ENCODE measurements around the gene S100A3.
"Not testable (repeated sequence)": the region's sequence is repeated elsewhere in the genome, so short reads cannot be mapped to it uniquely, and the experiment has no call there.

The S100A3 gene, protein sequence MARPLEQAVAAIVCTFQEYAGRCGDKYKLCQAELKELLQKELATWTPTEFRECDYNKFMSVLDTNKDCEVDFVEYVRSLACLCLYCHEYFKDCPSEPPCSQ

DNA sequence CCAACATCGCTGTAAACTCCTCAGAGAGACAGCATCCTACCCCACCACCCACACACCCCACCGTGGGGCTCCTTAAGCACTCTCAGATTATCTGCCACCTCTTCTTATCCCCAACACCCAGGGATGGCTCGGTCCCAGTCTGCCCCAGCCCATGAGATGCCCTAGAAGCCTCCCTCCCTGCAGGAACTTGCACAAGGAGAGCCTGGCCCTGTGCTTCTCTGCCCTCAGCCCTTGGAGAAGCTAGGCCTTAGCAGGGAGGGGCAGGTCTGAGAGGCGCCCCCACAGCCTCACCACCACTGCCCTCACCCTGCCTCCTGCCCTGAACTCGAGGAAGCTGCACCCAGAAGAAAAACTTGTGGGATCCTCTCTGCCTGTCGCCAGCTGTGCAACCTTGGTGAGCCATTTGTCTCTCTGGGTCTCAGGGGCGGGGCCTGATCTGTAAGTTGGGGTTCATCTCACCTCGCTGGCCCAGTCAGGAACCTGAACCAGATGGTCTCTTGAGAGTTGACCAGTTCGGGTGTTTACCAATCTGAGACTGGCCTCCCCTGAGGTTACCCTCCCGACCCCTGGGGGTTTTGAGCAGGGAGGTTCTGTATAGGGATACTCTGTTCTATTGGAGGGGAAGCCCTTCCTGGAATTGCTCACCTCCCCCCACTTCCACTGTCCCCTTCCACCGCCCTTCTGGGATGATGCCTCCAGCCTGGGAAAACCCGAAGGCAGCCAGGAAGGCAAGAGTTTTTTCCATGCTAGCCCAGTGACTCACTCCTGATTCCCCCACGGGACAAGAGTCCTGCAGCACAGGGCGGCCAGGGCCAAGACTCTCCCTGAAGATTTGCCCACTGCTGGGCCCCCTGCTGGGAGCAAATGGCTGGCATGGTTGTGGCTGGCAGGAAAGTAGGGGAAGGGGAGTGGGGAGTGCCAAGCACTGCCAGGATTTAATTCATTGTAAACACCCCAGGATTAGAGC lies at the start of gene S100A3:
S100A3 (minus strand) TSS at position 537 of the 967 bp plus-strand sequence. CDS start 773 bp downstream, outside the sequence.
- peak; percentile 82 for DNase-seq (ENCODE audit: low spot score)

DNA sequence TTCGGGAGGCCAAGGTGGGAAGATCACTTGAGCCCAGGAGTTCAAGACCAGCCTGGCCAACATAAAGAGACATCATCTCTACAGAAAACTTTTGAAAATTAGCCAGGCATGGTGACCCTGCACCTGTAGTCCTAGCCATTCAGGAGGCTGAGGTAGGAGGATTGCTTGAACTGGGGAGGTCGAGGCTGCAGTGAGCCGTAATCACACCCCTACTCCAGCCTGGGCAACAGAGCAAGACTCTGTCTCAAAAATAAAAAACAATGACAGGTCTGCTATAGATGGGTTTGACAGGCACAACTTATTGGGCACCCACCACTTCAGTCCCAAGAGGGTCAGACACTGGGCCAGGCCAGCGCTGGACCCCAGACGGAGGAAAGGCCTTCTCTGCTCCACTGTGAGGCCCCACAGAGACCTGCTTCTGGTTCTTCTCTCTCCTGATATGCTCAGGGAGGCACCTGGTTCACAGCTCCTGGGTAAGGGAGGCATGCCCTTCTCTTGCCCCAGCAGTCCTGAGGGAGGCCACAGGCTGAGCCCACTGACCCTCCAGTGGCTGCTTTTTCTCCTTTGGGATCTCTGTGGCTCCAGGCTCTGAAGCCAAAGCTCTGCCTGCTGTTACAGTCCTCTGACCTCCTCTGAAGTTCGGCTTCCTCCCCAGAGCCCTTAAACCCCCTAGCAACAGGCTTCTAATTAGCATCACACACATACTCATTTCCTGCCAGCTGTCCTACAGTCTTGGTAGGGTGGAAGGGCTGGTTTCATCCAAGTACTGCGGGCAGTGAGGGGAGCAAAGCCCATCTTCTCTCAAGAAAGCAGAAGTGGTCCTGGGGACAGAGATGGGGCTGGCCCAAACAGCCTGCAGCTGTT lies 49.5 kb upstream of the S100A3 start:
- no peak for DNase-seq (ENCODE audit: low spot score)

DNA sequence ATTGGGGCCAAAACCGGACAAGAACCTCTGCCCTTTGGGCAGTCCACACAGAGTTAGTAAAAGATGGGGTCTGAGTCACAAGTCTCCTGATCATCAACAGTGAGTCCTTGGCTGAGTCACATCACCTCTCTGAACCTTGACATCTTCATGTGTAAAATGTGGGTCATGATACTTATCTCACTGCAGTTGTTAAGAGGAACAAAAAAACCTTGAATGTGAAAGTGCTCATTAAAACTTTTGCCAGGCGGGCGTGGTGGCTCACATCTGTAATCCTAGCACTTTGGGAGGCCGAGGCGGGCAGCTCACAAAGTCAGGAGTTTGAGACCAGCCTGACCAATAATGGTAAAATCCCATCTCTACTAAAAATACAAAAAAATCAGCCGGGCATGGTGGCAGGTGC lies 48.1 kb upstream of the S100A3 start:
- peak; percentile 65 for DNase-seq (ENCODE audit: low spot score)

DNA sequence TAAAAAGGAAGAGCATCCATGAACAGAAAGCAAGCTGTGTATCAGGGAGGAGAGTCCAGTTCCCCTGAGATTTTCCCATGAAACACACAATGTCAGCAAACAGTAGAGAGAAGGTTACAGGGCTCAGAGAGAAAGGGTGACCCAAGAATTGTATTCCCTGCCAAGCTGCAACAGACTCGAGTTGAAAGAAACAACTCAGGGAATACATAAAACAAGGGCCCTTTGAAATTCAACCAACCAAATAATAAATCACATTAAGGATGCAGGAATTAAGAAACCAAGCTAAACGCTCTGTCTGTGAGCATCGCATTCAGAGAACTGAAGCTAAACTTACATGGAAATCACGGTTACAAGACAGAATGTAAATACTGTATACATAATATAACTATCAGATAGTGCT lies 43.7 kb upstream of the S100A3 start:
- no peak for DNase-seq (ENCODE audit: low spot score)

DNA sequence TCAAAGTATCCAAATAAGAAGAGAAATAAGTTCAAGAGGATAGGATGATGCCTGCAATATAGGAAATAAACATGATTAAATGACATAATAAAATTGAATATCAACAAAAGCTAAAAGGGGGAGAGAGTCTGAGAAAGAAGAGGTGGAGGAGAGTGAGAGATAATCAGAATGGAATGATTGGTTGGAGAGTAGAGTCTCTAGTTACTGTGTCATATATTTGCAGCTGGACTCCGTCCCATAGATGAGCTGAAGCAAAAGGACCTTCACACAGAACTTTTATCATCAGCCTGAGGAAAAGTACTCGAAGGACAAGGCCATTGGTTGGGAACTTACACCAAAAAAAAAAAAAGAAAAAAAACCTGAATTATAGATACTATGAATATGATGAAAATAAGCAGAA lies 39.4 kb upstream of the S100A3 start:
- DNase-seq (ENCODE audit: low spot score): no peak

DNA sequence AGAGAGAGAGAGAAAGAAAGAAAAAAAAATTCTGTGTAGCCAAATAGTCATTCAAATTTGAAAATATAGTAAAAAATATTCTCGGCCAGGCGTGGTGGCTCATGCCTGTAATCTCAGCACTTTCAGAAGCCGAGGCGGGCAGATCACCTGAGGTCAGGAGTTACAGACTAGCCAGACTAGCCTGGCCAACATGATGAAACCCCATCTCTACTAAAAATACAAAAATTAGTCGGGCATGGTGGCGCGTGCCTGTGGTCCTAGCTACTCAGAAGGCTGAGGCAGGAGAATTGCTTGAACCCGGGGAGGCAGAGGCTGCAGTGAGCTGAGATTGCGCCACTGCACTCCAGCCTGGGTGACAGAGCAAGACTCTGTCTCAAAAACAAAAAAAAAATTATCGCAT lies 39.0 kb upstream of the S100A3 start:
- DNase-seq (ENCODE audit: low spot score): not testable (repeated sequence)

DNA sequence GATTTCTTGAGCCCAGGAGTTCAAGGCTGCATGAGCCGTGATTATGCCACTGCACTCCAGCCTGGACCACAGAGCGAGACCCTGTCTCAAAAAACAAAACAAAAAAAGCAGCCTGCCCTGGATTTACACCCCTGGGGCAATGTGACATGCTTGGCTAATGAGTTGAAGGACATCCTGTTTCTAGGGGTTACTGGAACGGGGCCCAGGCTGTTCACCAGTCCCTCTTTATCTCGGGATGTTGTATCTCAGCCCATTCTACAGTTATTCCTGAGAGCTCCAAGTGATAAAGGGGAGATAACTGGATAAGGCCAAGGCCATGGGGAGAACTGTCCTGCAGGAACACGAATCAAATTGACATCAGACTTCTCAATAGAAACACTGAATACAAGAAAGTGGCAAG lies 38.3 kb upstream of the S100A3 start:
- no peak for DNase-seq (ENCODE audit: low spot score)

DNA sequence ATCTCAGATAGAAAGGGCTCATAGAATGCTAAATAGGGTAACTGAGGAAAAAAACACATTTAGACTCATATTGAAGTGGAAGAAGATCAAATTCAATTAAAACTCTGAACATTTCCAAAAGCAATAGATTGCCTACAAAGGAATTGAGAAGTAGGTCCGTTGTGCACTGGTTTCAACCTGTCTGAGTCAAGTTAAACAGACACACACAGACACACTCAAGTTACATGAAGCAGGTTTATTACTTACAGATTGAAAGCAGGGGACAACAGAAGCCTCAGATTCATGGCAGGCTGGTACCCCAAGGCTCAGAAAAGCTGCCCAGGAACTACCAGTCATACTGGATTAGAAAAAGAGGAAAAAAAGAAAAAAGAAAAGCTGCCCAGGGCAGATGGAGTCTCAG lies 37.3 kb upstream of the S100A3 start:
- no peak for DNase-seq (ENCODE audit: low spot score)

DNA sequence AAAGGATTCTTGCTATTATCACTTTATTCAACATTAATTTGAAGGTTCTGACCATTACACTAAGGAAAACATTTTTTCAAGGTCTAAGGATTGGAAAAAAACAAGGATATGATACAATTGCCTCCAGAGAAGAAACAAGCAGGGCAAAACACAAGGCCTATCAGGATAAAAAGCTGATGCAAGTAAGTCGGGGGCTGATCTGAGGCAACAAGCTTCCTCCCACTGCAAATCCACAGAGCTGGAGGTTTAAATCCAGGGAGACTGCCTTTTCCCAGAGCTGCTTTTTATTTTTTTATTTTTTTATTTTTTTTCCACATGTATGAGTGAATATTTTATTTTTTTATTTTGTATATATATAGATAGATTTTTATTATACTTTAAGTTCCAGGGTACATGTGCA lies 35.9 kb upstream of the S100A3 start:
- no peak for DNase-seq (ENCODE audit: low spot score)

DNA sequence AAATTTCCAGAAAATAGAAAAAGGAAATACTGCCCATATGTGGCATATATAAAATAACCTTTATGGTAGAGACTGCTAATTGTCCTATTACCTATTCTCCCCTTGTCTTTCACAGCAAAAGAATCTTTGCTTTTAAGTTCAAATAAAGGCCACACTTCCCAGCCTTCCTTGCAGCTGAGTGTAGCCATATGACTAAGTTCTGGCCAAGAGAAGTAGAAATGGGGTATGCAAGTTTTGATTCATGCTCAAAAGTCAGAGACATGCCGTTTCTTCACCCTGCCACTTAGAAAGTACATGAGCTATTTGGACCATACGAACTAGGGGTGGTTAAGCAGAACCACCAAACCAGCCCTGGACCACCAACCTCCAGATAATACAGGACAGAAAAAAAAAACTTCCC lies 34.9 kb upstream of the S100A3 start:
- no peak for DNase-seq (ENCODE audit: low spot score)

DNA sequence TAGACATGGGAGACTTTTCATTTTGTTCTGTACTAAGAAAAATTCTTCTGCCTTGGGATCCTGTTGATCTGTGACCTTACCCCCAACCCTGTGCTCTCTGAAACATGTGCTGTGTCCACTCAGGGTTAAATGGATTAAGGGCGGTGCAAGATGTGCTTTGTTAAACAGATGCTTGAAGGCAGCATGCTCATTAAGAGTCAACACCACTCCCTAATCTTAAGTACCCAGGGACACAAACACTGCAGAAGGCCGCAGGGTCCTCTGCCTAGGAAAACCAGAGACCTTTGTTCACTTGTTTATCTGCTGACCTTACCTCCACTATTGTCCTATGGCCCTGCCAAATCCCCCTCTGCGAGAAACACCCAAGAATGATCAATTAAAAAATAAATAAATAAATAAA lies 34.5 kb upstream of the S100A3 start:
- not testable (repeated sequence) for DNase-seq (ENCODE audit: low spot score)

DNA sequence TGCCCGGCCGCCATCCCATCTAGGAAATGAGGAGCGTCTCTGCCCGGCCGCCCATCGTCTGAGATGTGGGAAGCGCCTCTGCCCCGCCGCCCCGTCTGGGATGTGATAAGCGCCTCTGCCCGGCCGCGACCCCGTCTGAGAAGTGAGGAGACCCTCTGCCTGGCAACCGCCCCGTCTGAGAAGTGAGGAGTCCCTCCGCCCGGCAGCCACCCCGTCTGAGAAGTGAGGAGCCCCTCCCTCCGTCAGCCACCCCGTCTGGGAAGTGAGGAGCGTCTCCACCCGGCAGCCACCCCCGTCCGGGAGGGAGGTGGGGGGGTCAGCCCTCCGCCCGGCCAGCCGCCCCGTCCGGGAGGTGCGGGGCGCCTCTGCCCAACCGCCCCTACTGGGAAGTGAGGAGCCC lies 33.8 kb upstream of the S100A3 start:
- DNase-seq (ENCODE audit: low spot score): not testable (repeated sequence)

DNA sequence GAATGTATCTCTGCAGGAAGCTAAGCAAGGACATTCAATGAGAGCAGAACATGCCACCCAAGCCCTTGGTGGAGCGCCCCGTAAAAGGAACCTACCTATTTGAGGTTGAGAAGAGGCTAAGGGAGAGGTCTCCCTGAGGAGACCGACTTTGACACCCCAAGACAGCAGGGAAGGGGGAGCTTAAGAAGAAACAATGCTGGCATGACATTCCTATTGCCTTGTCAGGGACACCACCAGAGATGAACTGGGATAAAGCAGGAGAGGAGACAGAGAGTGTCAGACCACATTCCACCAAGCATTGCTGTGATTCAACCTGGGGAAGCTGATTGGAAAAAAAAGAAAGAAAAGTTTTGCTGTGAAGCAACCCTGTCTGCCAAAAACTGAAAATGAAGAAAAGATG lies 29.9 kb upstream of the S100A3 start:
- no peak for DNase-seq (ENCODE audit: low spot score)

DNA sequence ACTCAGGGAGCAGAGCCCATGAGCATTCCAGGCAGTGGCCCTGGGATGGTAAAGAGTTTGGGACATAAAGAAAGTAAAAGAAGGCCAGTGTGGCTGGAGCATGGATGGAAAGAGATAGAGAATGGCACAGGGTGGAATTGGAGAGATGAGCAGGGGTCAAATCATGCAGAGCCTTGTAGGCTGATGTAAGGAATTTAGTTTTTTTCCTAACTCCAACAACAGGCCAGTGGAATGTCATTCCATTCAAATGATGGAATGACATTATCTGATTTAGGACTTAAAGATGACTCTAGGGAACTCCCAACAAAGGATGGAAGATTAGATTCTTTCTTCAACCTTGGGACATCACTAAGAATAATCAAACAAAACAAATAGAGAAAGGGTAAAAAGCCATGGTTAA lies 29.4 kb upstream of the S100A3 start:
- DNase-seq (ENCODE audit: low spot score): peak; percentile 45

DNA sequence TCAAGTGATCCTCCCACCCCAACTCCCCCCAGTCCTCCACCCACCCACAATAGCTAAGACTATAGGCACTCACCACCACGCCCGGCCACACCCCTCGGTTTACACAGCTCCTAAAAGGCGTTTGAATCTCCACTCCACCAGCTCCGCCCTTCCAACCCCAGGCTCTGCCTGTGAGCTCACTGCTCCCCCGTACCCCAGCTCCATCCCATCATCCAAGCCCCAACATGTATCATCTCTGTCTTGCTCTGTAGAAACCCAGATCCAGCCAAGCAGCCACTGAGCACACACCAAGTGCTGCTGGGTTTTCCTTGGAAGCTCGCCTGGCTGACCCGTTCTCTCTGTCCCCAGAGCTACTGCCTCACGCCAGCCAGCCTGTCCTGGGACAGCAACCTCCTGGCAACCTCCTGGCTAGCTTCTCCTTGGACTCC lies 28.6 kb upstream of the S100A3 start:
- no peak for DNase-seq (ENCODE audit: low spot score)

DNA sequence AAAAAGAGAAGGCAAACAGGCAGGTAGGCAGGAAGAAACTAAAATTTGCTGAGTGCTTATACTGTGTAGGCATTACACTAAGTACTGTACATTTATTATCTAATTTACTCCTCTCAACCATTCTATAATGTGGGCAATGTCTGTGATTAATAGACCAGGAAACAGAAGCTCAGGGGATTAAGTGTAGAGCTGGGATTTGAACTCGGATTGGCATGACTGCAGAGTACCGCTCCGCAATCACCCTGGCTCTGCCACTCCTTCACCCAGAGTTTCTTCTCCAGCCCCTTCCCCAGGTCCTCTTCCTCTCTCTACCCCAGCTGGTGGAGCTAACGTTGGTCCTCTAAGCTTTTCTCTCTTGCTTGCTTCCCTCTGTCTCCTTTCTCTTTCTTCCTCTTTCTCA lies 28.1 kb upstream of the S100A3 start:
- no peak for DNase-seq (ENCODE audit: low spot score)

DNA sequence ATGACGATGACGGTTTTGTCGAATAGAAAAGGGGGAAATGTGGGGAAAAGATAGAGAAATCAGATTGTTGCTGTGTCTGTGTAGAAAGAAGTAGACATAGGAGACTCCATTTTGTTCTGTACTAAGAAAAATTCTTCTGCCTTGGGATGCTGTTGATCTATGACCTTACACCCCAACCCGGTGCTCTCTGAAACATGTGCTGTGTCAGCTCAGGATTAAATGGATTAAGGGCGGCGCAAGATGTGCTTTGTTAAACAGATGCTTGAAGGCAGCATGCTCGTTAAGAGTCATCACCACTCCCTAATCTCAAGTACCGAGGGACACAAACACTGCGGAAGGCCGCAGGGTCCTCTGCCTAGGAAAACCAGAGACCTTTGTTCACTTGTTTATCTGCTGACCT lies 26.4 kb upstream of the S100A3 start:
- not testable (repeated sequence) for DNase-seq (ENCODE audit: low spot score)

DNA sequence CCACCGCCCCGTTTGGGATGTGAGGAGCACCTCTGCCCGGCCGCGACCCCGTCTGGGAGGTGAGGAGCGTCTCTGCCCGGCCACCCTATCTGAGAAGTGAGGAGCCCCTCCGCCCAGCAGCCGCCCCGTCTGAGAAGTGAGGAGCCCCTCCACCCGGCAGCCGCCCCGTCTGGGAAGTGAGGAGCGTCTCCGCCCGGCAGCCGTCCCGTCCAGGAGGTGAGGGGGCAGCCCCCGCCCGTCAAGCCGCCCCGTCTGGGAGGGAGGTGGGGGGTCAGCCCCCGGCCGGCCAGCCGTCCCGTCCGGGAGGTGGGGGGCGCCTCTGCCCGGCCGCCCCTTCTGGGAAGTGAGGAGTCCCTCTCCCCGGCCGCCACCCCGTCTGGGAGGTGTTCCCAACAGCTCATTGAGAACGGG lies 26.0 kb upstream of the S100A3 start:
- DNase-seq (ENCODE audit: low spot score): not testable (repeated sequence)

DNA sequence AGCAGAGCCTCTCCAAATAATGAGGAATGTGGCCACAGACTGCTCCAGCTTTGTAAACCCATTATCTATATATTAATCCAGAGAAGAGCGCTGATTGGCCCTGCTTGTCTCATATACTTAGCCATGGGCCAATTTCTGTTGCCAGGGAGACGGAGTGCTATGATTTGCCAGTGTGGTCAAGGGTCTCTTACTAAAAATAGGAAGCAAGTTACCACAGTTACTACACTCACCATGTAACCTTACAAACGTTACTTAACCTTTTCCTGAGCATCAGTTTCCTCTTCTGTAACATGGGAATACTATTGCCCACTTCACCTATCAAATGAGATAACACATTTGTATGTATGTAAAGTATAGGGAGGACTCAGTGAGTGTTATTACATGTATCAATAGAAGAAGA lies 24.3 kb upstream of the S100A3 start:
- DNase-seq (ENCODE audit: low spot score): no peak

DNA sequence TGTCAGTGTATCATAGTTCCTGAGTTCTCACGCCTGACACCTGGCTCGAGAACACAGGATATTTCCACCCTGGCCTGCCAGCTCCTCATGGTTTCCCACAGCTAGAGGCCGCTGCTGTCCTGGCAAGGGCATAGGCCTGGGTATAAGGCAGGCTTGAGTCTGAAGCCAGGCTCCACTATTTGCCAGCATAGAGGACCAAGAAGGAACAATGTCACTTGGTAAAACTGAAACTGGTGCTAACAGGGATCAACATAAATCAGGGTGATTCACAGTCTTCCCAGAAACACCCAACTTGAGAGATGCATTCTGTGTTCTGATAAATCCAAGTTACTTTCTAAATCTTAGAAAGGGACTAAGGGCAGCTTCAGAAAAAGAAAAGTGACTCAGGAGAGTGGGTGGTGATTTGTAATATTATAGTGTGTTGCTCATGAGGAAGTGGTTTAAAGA lies 23.5 kb upstream of the S100A3 start:
- peak; percentile 84 for DNase-seq (ENCODE audit: low spot score)

DNA sequence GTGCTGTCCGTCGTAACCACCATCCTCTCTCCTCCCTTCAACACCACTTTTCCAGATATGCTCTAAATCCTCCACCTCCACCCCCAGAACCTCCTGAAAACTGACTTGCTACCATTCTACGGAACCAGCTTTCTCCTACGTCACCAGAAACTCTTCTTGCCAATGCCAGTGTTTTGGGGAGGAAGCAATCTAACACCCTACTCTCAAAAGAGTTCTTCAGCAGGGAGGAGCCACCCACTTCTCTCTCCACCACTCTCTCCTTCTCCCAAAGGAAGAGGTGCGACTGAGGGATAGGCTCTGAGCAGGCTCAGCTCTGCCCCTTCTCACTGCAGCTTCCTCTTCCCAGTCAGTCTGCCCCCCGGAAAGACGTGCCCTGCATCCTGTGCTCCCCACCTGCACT lies 22.6 kb upstream of the S100A3 start:
- DNase-seq (ENCODE audit: low spot score): no peak

DNA sequence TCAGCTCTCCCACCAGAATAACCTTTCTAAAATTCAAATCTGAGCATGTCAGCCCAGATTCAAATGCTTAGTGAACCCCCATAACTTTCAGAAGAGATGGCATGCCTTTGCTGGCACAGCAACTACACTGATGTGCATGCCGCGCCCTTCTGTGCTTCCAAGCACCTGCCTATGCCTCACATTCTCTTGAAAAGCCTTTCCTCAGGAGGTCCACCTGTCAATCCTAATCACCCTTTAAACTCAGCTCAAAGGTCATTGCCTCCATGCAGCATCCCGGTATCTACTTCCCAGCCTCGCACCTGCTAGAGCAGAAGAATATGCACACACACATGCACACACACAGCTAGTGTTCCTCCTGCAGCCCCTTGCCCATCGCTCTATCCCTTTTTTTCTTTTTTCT lies 21.8 kb upstream of the S100A3 start:
- DNase-seq (ENCODE audit: low spot score): no peak

DNA sequence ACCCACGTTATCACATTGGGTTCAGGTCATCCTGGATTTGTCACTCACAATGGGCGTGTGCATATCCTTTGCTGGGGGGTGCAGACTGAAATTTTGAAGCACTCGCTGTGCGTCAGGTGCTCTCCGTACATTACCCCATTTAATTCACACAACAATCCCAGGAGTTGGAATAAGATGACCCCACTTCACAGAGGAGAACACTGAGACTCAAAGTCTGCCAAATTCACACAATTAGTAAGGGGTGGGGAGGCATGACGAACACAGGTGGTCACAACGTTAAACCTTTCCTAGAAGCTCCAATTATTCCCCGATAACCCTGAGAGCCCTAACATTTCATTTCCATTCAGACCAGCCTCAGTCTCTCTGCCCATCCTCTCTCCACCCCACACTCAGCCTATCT lies 20.4 kb upstream of the S100A3 start:
- no peak for DNase-seq (ENCODE audit: low spot score)

Measured in AG08396 (cell line).